Measurements from ENCODE around the gene FREM3. TPM values are rescaled to one million over a fixed set of nuclear protein-coding genes. Genes with fewer than 3 reads are reported as not detected.
A peak's percentile ranks its signal among the peaks of the same experiment; 100 is the strongest.

FREM3 gene
- total and polyA plus RNA-seq, 7 donors: under 0.01 TPM; not detected in 6

DNA sequence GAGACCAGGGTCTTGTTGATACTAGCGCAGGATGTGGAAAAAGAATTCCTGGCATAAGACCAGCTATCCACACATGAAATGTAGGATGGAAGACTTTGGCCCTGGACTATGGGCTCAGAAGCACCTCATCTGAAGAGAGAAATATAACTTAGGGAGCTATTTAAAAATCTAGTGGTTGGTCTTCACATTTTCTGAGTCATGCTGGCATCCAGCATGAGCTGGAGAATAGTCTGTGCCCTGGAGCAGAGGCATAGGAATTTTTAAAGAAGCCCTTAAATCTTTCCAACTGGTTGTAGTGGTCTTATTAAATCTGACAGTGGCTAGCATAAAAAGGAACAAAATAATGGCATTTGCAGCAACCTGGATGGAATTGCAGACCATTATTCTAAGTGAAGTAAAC, 100.6 kb downstream of the FREM3 start:
- Histone ChIP-seq H3K36me3 (no peaks in the 10 kb centered on the region), H3K4me1 (peaks cover 0 to 16% (median 14%) of the 10 kb centered on the region in 4 donors), H3K27me3 (no peaks in the 10 kb centered on the region), H3K4me3 (no peak overlapping the region), H3K27ac (peak overlapping the region in 2 of 4 donors; percentile 40 to 42), H3K9me3 (no peaks in the 10 kb centered on the region)
- TF ChIP-seq, protein P1, sequence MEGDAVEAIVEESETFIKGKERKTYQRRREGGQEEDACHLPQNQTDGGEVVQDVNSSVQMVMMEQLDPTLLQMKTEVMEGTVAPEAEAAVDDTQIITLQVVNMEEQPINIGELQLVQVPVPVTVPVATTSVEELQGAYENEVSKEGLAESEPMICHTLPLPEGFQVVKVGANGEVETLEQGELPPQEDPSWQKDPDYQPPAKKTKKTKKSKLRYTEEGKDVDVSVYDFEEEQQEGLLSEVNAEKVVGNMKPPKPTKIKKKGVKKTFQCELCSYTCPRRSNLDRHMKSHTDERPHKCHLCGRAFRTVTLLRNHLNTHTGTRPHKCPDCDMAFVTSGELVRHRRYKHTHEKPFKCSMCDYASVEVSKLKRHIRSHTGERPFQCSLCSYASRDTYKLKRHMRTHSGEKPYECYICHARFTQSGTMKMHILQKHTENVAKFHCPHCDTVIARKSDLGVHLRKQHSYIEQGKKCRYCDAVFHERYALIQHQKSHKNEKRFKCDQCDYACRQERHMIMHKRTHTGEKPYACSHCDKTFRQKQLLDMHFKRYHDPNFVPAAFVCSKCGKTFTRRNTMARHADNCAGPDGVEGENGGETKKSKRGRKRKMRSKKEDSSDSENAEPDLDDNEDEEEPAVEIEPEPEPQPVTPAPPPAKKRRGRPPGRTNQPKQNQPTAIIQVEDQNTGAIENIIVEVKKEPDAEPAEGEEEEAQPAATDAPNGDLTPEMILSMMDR (IDR thresholded peaks at IDR 0.05): no peak
- no peak for TF ChIP-seq POLR2A (IDR thresholded peaks at IDR 0.05)
- TF ChIP-seq EP300 (IDR thresholded peaks at IDR 0.05): no peak
- no peak for TF ChIP-seq POLR2AphosphoS5 (IDR thresholded peaks at IDR 0.05)
- intact Hi-C loops (cut with DNase I): no loop called here
- DNase-seq: no peak
- WGBS, 2 donors: 93 to 100% methylated on average over 1 of the region's 1 CpG

- Histone ChIP-seq H3K4me3 (no peak overlapping the region), H3K27me3 (no peaks in the 10 kb centered on the region), H3K9me3 (no peaks in the 10 kb centered on the region), H3K27ac (no peak overlapping the region), H3K4me1 (peaks cover 0 to 16% (median 14%) of the 10 kb centered on the region in 4 donors), H3K36me3 (no peaks in the 10 kb centered on the region)
- no peak for DNase-seq
- intact Hi-C loops (cut with DNase I): no loop called here
- TF ChIP-seq POLR2A (IDR thresholded peaks at IDR 0.05): no peak
- TF ChIP-seq, protein P1 (IDR thresholded peaks at IDR 0.05): no peak
- no peak for TF ChIP-seq EP300 (IDR thresholded peaks at IDR 0.05)
- TF ChIP-seq POLR2AphosphoS5 (IDR thresholded peaks at IDR 0.05): no peak
Observed at GRCh38 chr4:143598816-143599215, 101.7 kb downstream of the FREM3 start.

DNA sequence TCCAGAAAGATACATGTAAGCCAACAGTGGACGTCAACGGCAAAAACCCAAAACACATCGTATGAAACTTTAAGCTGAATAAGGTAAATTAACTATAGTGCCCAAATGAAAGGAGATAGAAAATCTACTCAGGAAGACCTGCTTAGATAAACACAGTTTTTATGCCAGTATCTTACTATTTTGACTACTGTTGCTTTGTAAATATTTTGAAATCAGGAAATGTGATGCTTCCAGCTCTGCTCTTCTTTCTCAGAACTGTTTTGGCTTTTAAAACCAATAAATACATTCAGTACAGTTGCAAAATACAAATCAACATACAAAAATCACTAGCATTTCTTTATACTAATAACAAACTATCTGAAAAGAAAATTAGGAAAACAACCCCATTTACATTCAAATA, 103.2 kb downstream of the FREM3 start:
- no peak for TF ChIP-seq POLR2AphosphoS5 (IDR thresholded peaks at IDR 0.05)
- no peak for TF ChIP-seq POLR2A (IDR thresholded peaks at IDR 0.05)
- TF ChIP-seq, protein P1 (IDR thresholded peaks at IDR 0.05): no peak
- no peak for TF ChIP-seq EP300 (IDR thresholded peaks at IDR 0.05)
- no peak for DNase-seq
- no peak overlapping the region for H3K4me3 ChIP-seq
- H3K36me3 ChIP-seq: no peaks in the 10 kb centered on the region
- WGBS, 2 donors: 91 to 95% methylated on average over 3 of the region's 3 CpGs
- H3K27ac ChIP-seq: no peak overlapping the region
- H3K27me3 ChIP-seq: no peaks in the 10 kb centered on the region
- peaks cover 0 to 16% (median 14%) of the 10 kb centered on the region in 4 donors for H3K4me1 ChIP-seq
- H3K9me3 ChIP-seq: no peaks in the 10 kb centered on the region
- intact Hi-C loops (cut with DNase I): no loop called here

DNA sequence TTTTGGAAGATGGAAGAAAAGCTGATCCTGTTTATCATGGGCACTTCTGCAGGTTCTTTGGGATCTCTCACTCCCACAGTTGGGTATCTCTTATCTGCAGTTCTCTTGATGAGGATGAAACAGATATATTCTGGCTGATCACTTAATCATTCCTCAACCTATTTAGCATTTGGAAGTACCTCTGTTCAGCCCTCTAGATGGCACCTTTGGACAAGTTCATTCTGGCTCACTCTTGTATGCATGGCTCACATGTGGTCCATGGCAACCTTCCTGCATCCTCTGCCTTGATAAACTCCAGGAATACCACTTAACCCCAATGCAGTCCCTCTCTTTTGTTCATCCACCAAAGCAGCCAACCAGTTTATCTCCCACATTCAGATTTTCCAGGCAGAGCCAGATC, 112.8 kb downstream of the FREM3 start:
- Histone ChIP-seq H3K4me1 (no peaks in the 10 kb centered on the region), H3K27ac (no peak overlapping the region), H3K4me3 (no peak overlapping the region), H3K9me3 (peaks cover 0 to 12% (median 4%) of the 10 kb centered on the region in 4 donors), H3K36me3 (no peaks in the 10 kb centered on the region), H3K27me3 (no peaks in the 10 kb centered on the region)
- intact Hi-C loops (cut with DNase I): no loop called here
- no peak for TF ChIP-seq EP300 (IDR thresholded peaks at IDR 0.05)
- TF ChIP-seq, protein P1 (IDR thresholded peaks at IDR 0.05): no peak
- TF ChIP-seq POLR2A (IDR thresholded peaks at IDR 0.05): no peak
- TF ChIP-seq POLR2AphosphoS5 (IDR thresholded peaks at IDR 0.05): no peak
- DNase-seq: no peak

GRCh38 chr4:143586080-143586479, 114.4 kb downstream of the FREM3 start:
- no peak overlapping the region for H3K27ac ChIP-seq
- H3K27me3 ChIP-seq: no peaks in the 10 kb centered on the region
- no peak for TF ChIP-seq POLR2AphosphoS5 (IDR thresholded peaks at IDR 0.05)
- H3K9me3 ChIP-seq: peaks cover 0 to 12% (median 4%) of the 10 kb centered on the region in 4 donors
- no peaks in the 10 kb centered on the region for H3K4me1 ChIP-seq
- intact Hi-C loops (cut with DNase I): no loop called here
- no peak overlapping the region for H3K4me3 ChIP-seq
- H3K36me3 ChIP-seq: no peaks in the 10 kb centered on the region
- DNase-seq: no peak
